NT2/D1 (cell line): ENCODE results near the gene PRR7.

Source experiments
- DNase-seq: peaks from one replicate; pipeline ENCODE4 v3.0.0-alpha.2; 2011; ENCODE audit warnings: low read depth, low spot score
- H3K27me3 ChIP-seq: 2 replicates; pipeline ENCODE4 v1.6.0; 2011; ENCODE audit warnings: mild to moderate bottlenecking; ENCODE audit not compliant: insufficient read length, insufficient read depth
- H3K36me3 ChIP-seq: 2 replicates; pipeline ENCODE4 v1.6.1; 2011; ENCODE audit warnings: mild to moderate bottlenecking, low read length, mixed read lengths; ENCODE audit not compliant: insufficient read depth, insufficient read length
- H3K4me1 ChIP-seq: 2 replicates; pipeline ENCODE4 v1.5.1; 2011; ENCODE audit not compliant: insufficient read depth, insufficient read length
- H3K4me3 ChIP-seq: 2 replicates; pipeline ENCODE4 v1.5.1; 2011; ENCODE audit warnings: low read depth; ENCODE audit not compliant: insufficient read length
- H3K9ac ChIP-seq: 2 replicates; pipeline ENCODE4 v1.6.0; 2011; ENCODE audit warnings: low read depth; ENCODE audit not compliant: insufficient read length
- H3K9me3 ChIP-seq: 2 replicates; pipeline ENCODE4 v1.5.1; 2011; ENCODE audit warnings: mild to moderate bottlenecking, low read length; ENCODE audit not compliant: insufficient read depth
- SUZ12 ChIP-seq: IDR thresholded peaks from 2 replicates; pipeline ENCODE4 v1.6.1; 2011; ENCODE audit not compliant: insufficient read length, insufficient read depth; ENCODE audit errors: extremely low read depth
- YY1 ChIP-seq: IDR thresholded peaks from 2 replicates; pipeline ENCODE4 v1.6.1; 2011; ENCODE audit not compliant: insufficient read length, insufficient read depth
- ZNF274 ChIP-seq: IDR thresholded peaks from 2 replicates; pipeline ENCODE4 v1.6.1; 2011; ENCODE audit warnings: mild to moderate bottlenecking, low read depth, low read length

The PRR7 gene

GRCh38 chr5:177475563-177476427 is 29.2 kb downstream of the PRR7 start:
- Histone ChIP-seq H3K36me3 (peaks cover 50% of the 10 kb centered on the region), H3K9me3 (no peaks in the 10 kb centered on the region), H3K27me3 (no peaks in the 10 kb centered on the region), H3K4me3 (no peak overlapping the region), H3K9ac (no peak overlapping the region), H3K4me1 (peaks cover 29% of the 10 kb centered on the region)
- no peak for TF ChIP-seq YY1
- DNase-seq, result no peak

- H3K9me3 ChIP-seq, result no peaks in the 10 kb centered on the region
- no peak for DNase-seq
- H3K36me3 ChIP-seq, result peaks cover 49% of the 10 kb centered on the region
- TF ChIP-seq ZNF274 (no peak), SUZ12 (no peak), YY1 (no peak)
- H3K27me3 ChIP-seq, result no peaks in the 10 kb centered on the region
- no peak overlapping the region for H3K9ac ChIP-seq
- peaks cover 21% of the 10 kb centered on the region for H3K4me1 ChIP-seq
- no peak overlapping the region for H3K4me3 ChIP-seq
Observed at GRCh38 chr5:177476531-177477233, 30.1 kb downstream of the PRR7 start.

- Histone ChIP-seq H3K9ac (peak overlapping the region; percentile 15), H3K4me3 (no peak overlapping the region), H3K27me3 (no peaks in the 10 kb centered on the region), H3K9me3 (no peaks in the 10 kb centered on the region), H3K4me1 (peaks cover 15% of the 10 kb centered on the region), H3K36me3 (peaks cover 55% of the 10 kb centered on the region)
- TF ChIP-seq ZNF274 (no peak), YY1 (no peak), SUZ12 (no peak)
- no peak for DNase-seq
Observed at GRCh38 chr5:177477701-177478477, 31.3 kb downstream of the PRR7 start.

- no peak overlapping the region for H3K4me3 ChIP-seq
- DNase-seq, result no peak
- peaks cover 18% of the 10 kb centered on the region for H3K4me1 ChIP-seq
- TF ChIP-seq ZNF274, result no peak
- no peak for TF ChIP-seq YY1
- no peak for TF ChIP-seq SUZ12
- no peaks in the 10 kb centered on the region for H3K27me3 ChIP-seq
- no peak overlapping the region for H3K9ac ChIP-seq
- no peaks in the 10 kb centered on the region for H3K9me3 ChIP-seq
- peaks cover 66% of the 10 kb centered on the region for H3K36me3 ChIP-seq
Observed at GRCh38 chr5:177478711-177479646, 32.4 kb downstream of the PRR7 start.

GRCh38 chr5:177479774-177480173 is 33.2 kb downstream of the PRR7 start:
- H3K4me3 ChIP-seq, result no peak overlapping the region
- H3K9me3 ChIP-seq, result no peaks in the 10 kb centered on the region
- peaks cover 21% of the 10 kb centered on the region for H3K4me1 ChIP-seq
- peak overlapping the region; percentile 0 for H3K9ac ChIP-seq
- H3K27me3 ChIP-seq, result no peaks in the 10 kb centered on the region
- TF ChIP-seq ZNF274 (no peak), YY1 (no peak), SUZ12 (no peak)
- DNase-seq, result no peak
- peaks cover 74% of the 10 kb centered on the region for H3K36me3 ChIP-seq

- Histone ChIP-seq H3K4me1 (peaks cover 10% of the 10 kb centered on the region), H3K36me3 (peaks cover 91% of the 10 kb centered on the region)
Observed at GRCh38 chr5:177482359-177482795, 35.8 kb downstream of the PRR7 start.

More at GRCh38 chr5:177482359-177482795, 35.8 kb downstream of the PRR7 start:
- no peak overlapping the region for H3K4me3 ChIP-seq
- H3K9ac ChIP-seq, result no peak overlapping the region
- no peaks in the 10 kb centered on the region for H3K9me3 ChIP-seq
- TF ChIP-seq YY1, result no peak
- TF ChIP-seq ZNF274, result no peak
- TF ChIP-seq SUZ12, result no peak
- no peak for DNase-seq
- H3K27me3 ChIP-seq, result no peaks in the 10 kb centered on the region
